Keratinocyte (primary cell): ENCODE measurements around the gene MACIR.

ENCODE experiments used
- EZH2 ChIP-seq: IDR thresholded peaks from one replicate; pipeline ENCODE4 v1.6.1; 2012; ENCODE audit warnings: inconsistent platforms, mild to moderate bottlenecking, low read length, moderate library complexity
- TF ChIP-seq, protein P1 (sequence below), 3 experiments: IDR thresholded peaks in 1 of 3; conservative IDR thresholded peaks in 1 of 3; optimal IDR thresholded peaks in 1 of 3; 2 replicates in 2 of 3; 3 replicates in 1 of 3; pipeline versions ENCODE3 to v1.5.1; 2011; ENCODE audit warnings: low read length in 3 of 3, mild to moderate bottlenecking in 3 of 3, moderate library complexity in 2 of 3, control low read depth in 1 of 3, inconsistent platforms in 1 of 3; ENCODE audit not compliant: insufficient read depth in 2 of 3; ENCODE audit errors: extremely low read depth in 1 of 3

DNA sequence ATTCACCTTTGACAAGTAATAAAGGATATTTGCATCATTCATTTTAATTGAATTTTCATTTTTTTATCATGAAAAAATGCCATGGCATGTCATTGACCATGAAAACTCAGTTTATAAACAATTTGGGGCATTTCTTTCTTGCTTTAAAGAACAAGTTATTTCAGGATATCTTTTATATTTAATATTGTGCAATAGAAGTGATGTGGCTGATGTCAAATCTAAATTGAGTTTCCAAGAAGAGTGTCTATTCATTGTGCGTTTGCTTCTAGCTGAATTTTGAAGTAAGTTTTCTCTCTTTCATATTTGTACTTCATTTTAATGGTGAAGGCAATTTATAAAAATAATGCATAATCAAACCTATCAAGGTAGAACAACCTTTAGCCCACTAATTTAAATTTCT, 30.5 kb downstream of the MACIR start:
- TF ChIP-seq, protein P1, sequence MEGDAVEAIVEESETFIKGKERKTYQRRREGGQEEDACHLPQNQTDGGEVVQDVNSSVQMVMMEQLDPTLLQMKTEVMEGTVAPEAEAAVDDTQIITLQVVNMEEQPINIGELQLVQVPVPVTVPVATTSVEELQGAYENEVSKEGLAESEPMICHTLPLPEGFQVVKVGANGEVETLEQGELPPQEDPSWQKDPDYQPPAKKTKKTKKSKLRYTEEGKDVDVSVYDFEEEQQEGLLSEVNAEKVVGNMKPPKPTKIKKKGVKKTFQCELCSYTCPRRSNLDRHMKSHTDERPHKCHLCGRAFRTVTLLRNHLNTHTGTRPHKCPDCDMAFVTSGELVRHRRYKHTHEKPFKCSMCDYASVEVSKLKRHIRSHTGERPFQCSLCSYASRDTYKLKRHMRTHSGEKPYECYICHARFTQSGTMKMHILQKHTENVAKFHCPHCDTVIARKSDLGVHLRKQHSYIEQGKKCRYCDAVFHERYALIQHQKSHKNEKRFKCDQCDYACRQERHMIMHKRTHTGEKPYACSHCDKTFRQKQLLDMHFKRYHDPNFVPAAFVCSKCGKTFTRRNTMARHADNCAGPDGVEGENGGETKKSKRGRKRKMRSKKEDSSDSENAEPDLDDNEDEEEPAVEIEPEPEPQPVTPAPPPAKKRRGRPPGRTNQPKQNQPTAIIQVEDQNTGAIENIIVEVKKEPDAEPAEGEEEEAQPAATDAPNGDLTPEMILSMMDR (optimal IDR thresholded peaks at IDR 0.05 in 1 of 3, IDR thresholded peaks at IDR 0.05 in 1 of 3, conservative IDR thresholded peaks at IDR 0.05 in 1 of 3; ENCODE audit: extremely low read depth in 1 of 3, insufficient read depth in 2 of 3, low read length in 3 of 3) = no peak
- no peak for TF ChIP-seq EZH2
